Activated T-helper 17 cell treated with anti-CD3 and anti-CD28 coated beads, Interleukin-2, amount 50 U/mL, for 72 hours (primary cell): ENCODE data around the gene MIDN. TPM values are rescaled to one million over a fixed set of nuclear protein-coding genes. Genes with fewer than 3 reads are reported as not detected.

Source experiments
- ATAC-seq: fragments of 150-1000 bp; cut with Tn5 transposase; replicated peaks from 2 replicates; pipeline ENCODE4 v1.10.0; 2021; ENCODE audit warnings: mild to moderate bottlenecking, moderate library complexity
- H3K27ac Mint-ChIP-seq: one replicate; pipeline ENCODE4 v1.8.0; 2022; ENCODE audit warnings: mixed read lengths
- H3K27me3 Mint-ChIP-seq: one replicate; pipeline ENCODE4 v1.8.0; 2022; ENCODE audit warnings: mixed read lengths
- H3K36me3 Mint-ChIP-seq: one replicate; pipeline ENCODE4 v1.8.0; 2022; ENCODE audit warnings: low read depth, mild to moderate bottlenecking, mixed read lengths
- H3K4me1 Mint-ChIP-seq: one replicate; pipeline ENCODE4 v1.8.0; 2022; ENCODE audit warnings: mixed read lengths
- H3K4me3 Mint-ChIP-seq: one replicate; pipeline ENCODE4 v1.8.0; 2022; ENCODE audit warnings: mild to moderate bottlenecking, mixed read lengths
- H3K9me3 Mint-ChIP-seq: one replicate; pipeline ENCODE4 v1.8.0; 2022; ENCODE audit warnings: mixed read lengths
- total RNA-seq, 2 donors: library from RNA; stranded (reverse); gene quantifications; one replicate each; pipeline ENCODE4 v1.2.3, GENCODE V29; 2022

The MIDN gene
- total RNA-seq, 2 donors from 2014 or later = 51.4 to 56.8 TPM

DNA sequence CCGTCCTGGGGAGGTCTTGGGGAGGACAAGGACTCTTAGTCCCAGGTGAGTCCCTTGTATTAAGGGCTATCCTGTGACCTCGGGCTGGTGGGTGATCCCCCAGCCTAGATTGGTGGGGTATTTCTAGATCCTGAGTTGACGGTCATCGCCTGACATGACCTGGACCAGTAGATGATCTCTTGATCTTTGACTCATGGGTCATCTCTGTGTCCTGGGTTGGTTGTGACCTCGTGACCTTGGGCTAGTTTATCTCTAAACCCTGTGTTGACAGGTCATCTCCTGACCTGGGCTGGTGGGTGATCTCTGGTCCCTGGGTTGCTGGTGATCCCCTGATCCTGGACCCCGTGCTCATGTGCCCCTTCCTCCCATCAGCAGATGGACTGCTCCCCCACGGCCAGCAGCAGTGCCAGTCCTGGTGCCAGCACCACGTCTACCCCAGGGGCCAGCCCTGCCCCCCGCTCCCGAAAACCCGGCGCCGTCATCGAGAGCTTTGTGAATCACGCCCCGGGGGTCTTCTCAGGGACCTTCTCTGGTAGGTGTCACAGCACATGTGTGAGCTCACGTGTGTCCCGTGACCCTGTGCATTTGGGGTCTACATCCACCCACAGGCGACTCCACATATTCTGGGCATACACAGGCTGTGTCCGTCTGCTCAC is 6.3 kb downstream of the MIDN start:
- Mint-ChIP-seq H3K9me3 (no peaks in the 10 kb centered on the region), H3K4me3 (peak overlapping the region; percentile 27), H3K36me3 (peaks cover 84% of the 10 kb centered on the region), H3K27ac (peak overlapping the region; percentile 63), H3K27me3 (no peaks in the 10 kb centered on the region), H3K4me1 (peaks cover 5% of the 10 kb centered on the region)
- no peak for ATAC-seq

DNA sequence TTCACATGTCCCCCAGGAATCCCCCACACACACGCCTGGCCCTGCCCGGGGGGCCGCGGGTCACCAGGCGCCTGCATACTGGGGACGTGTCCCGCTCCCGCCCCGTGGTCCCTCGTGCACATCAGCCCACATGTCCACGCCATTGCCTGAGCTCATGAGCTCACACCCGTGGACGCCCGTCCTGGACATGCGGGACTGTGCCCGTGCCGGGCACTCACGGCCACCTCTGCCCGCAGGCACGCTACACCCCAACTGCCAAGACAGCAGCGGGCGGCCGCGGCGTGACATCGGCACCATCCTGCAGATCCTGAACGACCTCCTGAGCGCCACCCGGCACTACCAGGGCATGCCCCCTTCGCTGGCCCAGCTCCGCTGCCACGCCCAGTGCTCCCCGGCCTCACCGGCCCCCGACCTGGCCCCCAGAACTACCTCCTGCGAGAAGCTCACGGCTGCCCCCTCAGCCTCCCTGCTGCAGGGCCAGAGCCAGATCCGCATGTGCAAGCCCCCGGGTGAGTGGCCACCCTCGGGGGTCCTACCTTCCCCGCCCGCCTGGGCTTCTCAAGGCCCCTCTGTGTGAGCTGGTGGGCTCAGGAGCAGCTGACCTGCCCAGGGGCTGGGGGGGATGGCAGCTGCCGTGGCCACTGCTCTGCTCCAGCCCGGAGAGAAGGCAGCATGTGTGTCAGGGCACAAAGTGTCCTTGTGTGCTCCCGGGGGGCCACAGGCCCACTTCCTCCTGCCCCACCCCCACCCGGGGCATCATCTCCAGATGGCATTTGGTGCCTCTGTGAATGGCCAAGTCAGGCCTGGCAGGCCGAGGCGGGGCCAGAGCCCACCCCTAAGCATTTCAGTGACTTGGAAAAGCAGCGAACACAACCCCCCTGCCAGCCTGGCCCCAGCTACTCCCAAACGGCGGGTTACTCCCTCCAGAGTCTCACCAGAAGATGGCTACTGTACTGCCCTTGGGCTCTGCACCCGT is 7.1 kb downstream of the MIDN start:
- ATAC-seq = no peak
- peak overlapping the region; percentile 27 for H3K4me3 Mint-ChIP-seq
- H3K4me1 Mint-ChIP-seq = peaks cover 5% of the 10 kb centered on the region
- peaks cover 84% of the 10 kb centered on the region for H3K36me3 Mint-ChIP-seq
- peak overlapping the region; percentile 63 for H3K27ac Mint-ChIP-seq
- H3K9me3 Mint-ChIP-seq = no peaks in the 10 kb centered on the region
- no peaks in the 10 kb centered on the region for H3K27me3 Mint-ChIP-seq

DNA sequence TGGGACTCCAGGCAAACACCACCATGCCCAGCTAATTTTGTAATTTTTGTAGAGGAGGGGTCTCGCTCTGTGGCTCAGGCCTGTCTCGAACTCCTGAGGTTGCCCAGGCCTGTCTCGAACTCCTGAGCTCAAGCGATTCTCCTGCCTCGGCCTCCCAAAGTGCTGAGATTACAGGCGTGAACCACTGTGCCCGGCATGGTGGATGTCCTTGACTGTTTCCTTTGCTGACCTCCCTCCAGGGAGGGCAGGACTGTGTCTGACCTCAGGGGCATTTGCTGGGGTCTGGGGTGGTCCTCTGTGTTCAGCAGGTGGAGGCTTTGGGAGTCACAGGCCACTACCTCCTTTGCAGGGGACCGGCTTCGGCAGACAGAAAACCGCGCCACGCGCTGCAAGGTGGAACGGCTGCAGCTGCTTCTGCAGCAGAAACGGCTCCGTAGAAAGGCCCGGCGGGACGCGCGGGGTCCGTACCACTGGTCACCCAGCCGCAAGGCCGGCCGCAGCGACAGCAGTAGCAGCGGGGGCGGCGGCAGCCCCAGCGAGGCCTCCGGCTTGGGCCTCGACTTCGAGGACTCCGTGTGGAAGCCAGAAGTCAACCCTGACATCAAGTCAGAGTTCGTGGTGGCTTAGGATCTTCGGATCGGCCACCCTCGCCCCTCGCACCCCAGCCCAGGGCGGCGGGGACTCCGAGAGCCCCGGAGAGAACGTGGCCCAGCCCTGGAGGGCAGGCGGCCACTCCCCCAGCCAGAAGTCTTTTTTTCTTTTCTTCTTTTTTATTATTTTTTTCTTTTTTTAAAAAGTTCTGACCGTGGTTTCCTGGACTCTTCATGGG is 8.5 kb downstream of the MIDN start:
- ATAC-seq = no peak
- H3K4me3 Mint-ChIP-seq = peak overlapping the region; percentile 93
- H3K4me1 Mint-ChIP-seq = peaks cover 8% of the 10 kb centered on the region
- H3K9me3 Mint-ChIP-seq = no peaks in the 10 kb centered on the region
- no peaks in the 10 kb centered on the region for H3K27me3 Mint-ChIP-seq
- H3K27ac Mint-ChIP-seq = peak overlapping the region; percentile 85
- peaks cover 80% of the 10 kb centered on the region for H3K36me3 Mint-ChIP-seq

DNA sequence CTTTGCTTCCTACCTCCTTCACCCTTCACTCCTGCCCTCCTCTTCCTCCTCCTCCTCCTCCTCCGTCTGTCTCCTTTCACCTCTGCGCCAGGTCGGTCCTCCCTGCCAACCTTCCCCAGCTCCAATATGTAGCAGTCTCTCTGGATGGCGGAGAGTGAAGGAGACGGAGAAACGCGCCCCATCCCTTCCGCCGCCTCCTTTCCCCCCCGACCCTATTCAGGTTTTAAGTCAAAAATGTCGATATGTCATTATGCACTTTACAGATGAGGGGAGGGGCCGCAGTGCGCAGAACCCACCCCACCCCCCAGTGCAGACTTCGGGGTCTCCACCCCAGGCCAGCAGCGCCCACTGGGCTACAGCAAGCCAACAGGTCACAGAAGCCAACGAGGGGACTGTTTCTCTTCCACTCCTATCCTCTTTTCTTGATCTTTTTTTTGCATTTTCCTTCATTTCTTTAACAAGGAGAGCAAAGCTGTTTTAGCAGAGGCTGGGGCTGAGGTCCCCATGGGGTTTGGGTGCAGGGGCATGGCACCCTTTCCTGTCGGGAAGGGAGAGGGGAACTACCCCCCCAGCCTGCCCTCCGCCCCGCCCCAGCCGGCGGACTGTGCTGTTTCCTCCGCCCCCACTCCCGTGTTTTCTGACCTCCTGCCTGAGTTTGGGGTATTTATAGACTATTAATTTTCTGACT is 9.2 kb downstream of the MIDN start:
- Mint-ChIP-seq H3K36me3 (peaks cover 74% of the 10 kb centered on the region), H3K4me1 (peaks cover 9% of the 10 kb centered on the region), H3K27ac (peak overlapping the region; percentile 85), H3K4me3 (peak overlapping the region; percentile 93), H3K27me3 (no peaks in the 10 kb centered on the region), H3K9me3 (no peaks in the 10 kb centered on the region)
- no peak for ATAC-seq

DNA sequence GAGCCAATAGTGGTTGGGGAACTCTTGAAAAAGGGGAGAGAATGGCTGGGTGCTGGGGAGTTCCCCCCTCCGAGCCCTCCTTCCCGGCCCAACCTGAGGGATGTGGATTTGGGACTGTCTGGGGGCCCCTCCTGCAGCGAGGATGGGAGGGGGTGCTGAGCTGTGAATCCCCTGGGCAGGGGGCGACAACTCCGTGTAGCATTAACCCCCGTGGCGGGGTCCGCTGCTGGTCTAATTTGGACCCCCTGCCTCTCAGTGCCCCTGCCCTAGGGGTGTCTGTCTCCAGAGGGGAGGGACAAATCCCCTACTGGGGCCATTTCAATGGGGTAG is 9.7 kb downstream of the MIDN start:
- H3K4me3 Mint-ChIP-seq = peak overlapping the region; percentile 93
- no peaks in the 10 kb centered on the region for H3K27me3 Mint-ChIP-seq
- peaks cover 69% of the 10 kb centered on the region for H3K36me3 Mint-ChIP-seq
- no peak for ATAC-seq
- H3K4me1 Mint-ChIP-seq = peaks cover 9% of the 10 kb centered on the region
- H3K27ac Mint-ChIP-seq = peak overlapping the region; percentile 85
- no peaks in the 10 kb centered on the region for H3K9me3 Mint-ChIP-seq

DNA sequence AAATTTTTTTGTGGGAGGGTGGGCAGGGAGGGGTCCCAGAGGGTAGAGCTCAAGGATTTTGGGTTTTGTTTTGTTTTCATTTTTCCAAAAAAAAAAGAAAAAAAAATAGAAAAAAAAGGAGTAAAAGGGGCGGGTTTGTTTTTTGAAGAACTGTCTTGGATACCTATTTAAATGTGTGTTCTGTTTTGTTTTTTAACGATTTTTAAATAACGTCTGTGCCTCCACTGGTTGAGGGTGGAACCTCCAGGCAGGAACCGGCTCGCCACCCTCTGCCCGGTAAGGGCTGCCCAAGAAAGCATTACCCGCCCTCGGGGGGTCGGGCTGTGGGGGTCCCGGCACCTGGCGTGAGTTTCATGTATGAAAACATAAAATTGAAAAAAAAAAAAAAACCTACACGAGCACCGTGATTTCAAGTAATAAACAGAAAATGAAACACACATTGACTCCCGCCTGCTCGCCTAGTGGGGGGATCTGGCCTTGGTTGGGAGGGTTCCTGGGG is 10.4 kb downstream of the MIDN start:
- no peak for ATAC-seq
- no peaks in the 10 kb centered on the region for H3K9me3 Mint-ChIP-seq
- peaks cover 9% of the 10 kb centered on the region for H3K4me1 Mint-ChIP-seq
- peak overlapping the region; percentile 95 for H3K27ac Mint-ChIP-seq
- H3K27me3 Mint-ChIP-seq = no peaks in the 10 kb centered on the region
- peaks cover 63% of the 10 kb centered on the region for H3K36me3 Mint-ChIP-seq
- peak overlapping the region; percentile 93 for H3K4me3 Mint-ChIP-seq

DNA sequence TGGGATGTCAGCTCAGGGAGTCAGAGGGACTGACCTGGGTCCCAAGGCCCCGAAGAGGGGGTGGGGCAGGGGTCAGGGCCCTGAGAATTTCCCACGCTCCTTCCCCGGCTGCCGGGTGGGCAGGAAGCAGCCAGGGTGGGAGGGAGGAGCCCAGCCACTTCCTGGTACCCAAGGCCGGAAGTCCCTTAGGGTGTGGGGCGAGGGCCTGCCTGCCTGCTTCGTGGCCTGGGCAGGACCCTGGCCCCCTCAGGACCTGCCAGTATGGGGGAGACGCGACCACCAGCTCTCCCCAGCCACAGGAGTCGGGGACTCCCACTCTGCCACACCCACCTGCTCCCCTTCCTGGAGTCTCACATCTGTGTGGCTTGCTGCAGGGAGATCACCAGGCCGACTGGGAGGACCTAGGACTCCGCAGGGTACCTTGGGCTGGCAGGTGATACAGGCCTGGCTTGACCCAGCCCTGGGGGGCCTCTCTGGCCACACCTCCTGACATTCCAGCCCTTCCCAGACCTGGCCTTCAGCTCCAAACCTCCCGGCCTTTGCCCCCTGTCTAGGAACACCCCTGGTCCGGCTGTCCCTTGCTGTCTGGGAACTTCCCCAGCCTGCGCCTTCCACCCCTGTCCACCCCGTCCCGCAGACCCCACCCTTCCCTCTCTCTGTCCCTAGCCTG is 11.0 kb downstream of the MIDN start:
- Mint-ChIP-seq H3K4me1 (peaks cover 9% of the 10 kb centered on the region), H3K9me3 (no peaks in the 10 kb centered on the region), H3K36me3 (peaks cover 62% of the 10 kb centered on the region), H3K27me3 (no peaks in the 10 kb centered on the region), H3K27ac (peak overlapping the region; percentile 95), H3K4me3 (peak overlapping the region; percentile 93)
- ATAC-seq = peak; percentile 50

DNA sequence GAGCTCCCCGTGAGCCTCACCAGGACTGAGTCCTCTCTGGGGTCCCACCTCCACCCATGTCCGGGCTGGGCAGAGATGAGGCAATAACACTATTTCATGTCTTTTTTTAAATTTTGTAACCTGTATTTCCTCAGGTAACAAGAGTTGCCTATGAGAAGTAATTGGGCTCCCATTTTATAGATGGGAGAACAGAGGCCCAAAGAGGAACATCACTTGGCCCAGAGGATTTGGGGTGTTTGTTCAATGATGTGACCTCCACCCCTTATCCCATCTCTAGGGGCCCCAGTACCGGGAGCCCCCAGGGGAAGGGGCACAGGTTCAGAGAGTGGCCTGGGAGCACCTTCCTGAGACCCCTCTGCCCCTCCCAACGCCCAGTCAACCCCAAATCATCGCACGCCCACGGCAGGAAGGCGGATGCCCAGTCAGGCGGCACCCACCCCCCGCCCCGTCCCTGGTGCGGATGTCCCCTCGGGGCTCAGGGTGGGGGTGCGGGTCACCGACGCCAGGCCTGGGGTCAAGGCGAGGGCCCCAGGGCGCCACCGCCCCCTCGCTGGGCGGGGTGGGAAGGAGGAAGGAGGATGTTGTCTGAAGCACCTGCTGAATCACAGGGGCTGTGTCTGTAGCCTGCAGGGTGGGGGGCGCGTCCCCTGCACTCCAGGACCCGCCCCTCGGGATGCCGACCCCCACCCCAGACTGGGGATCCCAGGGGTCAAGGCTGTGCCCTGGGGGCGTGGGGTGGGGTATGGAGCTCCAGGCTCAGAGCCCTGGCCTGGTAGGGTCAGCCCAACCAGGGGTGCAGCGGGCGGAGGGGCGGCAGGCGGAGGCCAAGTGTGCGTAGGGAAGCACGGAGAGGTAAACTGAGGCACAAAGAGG is 11.7 kb downstream of the MIDN start:
- Mint-ChIP-seq H3K36me3 (peaks cover 54% of the 10 kb centered on the region), H3K27ac (peak overlapping the region; percentile 95), H3K27me3 (no peaks in the 10 kb centered on the region), H3K9me3 (no peaks in the 10 kb centered on the region), H3K4me3 (peak overlapping the region; percentile 93), H3K4me1 (peaks cover 9% of the 10 kb centered on the region)
- ATAC-seq = peak; percentile 45

DNA sequence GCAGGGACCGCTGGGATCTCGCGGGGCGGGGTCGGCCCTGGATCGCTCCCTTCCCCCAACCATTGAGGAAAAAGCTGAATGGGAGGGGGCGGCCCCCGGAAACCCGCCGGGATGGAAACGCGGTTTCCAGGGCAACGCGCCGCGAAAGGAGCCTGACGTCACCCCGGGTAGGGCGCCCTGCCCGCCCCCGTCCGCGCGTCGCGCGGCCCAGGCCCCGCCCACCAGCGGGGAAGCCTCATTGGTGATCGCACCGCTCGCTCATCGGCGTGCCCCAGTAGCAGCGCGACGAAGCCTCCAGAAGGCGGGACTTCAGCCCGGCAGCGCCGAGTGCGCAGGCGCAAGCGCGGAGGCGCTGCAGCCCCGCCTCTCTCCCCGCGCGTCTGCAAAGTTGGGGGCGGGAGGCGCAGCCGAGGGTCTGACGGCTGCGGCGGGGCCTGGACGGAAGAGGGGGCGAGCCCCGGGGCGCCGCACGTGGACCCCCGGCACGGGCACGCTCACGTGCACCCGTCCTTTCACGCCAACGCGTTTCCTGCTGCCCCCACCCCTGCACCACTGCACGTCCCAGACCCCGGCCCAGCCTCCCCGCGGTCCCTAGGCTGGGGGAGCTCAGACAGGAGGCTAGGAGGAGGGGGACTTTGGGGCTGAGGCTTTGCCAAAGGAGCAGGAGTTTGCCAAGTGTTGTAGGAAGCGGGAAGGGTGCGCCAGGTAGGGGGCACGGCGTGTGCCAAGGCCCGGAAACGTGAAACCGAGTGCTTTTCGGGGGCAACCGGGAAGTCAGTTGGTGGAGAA is 12.6 kb downstream of the MIDN start:
- Mint-ChIP-seq H3K27me3 (no peaks in the 10 kb centered on the region), H3K4me3 (peak overlapping the region; percentile 93), H3K4me1 (peaks cover 9% of the 10 kb centered on the region), H3K36me3 (peaks cover 46% of the 10 kb centered on the region), H3K27ac (peak overlapping the region; percentile 95), H3K9me3 (no peaks in the 10 kb centered on the region)
- ATAC-seq = peak; percentile 84

DNA sequence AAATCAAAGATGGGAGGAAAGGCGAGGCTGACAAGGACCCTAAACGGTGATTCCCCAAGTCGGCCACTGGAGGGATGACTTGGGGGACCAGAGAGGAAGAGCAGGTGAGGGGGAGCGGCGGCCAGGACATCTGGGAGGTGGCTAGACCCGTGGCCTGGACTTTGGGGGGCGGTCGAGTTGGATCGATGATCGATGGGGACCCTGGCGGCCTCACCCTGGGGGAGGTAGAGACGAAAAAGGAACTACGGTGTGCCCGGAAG is 13.1 kb downstream of the MIDN start:
- Mint-ChIP-seq H3K27ac (peak overlapping the region; percentile 87), H3K36me3 (peaks cover 41% of the 10 kb centered on the region), H3K4me3 (peak overlapping the region; percentile 93), H3K4me1 (peaks cover 9% of the 10 kb centered on the region), H3K9me3 (no peaks in the 10 kb centered on the region), H3K27me3 (no peaks in the 10 kb centered on the region)
- ATAC-seq = no peak

DNA sequence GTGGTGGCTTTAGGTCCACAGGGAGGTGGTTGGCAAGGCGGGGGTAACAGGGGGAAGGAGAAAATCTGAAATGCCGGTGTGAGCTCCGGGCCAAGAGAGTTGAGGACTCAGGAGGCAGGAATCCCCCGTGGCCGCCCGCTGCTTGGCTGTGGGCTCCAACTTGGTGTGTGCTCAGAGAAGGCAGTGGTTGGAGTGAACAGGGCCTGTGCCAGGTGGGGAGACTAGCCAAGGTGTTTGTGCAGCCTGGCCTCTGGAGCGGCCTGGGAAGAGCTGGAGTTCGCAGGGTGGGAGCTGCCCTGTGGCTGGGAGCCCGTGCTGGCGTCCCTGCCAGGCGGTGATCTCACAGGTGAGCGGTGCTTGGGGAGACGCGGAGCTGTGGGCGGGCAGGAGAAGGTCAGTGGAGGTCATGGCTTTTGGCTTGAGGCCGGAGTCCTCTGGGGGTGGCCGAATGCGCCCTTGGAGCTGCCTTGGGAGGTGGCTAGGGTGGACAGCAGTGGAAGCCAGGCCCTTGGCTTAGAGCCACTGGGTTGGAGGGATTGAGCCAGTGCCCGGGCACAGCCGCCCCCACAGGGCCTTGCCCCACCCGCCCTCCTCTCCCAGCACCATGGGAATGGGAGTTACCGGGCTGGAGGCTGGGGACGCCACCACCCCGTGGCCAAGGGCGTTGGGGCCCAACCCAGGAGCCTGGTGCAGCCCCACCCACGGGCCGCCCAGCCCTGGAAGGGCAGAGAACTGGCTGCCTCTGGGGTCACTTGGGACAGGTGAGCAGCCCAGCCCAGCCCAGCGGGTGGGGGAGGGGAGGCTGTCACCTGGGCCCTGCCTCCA is 13.6 kb downstream of the MIDN start:
- H3K4me1 Mint-ChIP-seq = peaks cover 9% of the 10 kb centered on the region
- peaks cover 37% of the 10 kb centered on the region for H3K36me3 Mint-ChIP-seq
- no peaks in the 10 kb centered on the region for H3K9me3 Mint-ChIP-seq
- peak overlapping the region; percentile 87 for H3K27ac Mint-ChIP-seq
- ATAC-seq = no peak
- peak overlapping the region; percentile 93 for H3K4me3 Mint-ChIP-seq
- H3K27me3 Mint-ChIP-seq = no peaks in the 10 kb centered on the region
